HepG2 (cell line): ENCODE data around the gene DENND10. TPM values are rescaled to one million over a fixed set of nuclear protein-coding genes. Genes with fewer than 3 reads are reported as not detected.

ENCODE experiments used
- ATF6 ChIP-seq: sonication (generic); formaldehyde crosslinking; conservative IDR thresholded peaks from 2 replicates; pipeline ENCODE4 v1.4.0; 2020; ENCODE audit warnings: missing genetic modification reagents
- DR1 ChIP-seq: sonication (generic); formaldehyde crosslinking; IDR thresholded peaks from 2 replicates; pipeline ENCODE4 v1.8.0; 2021; ENCODE audit warnings: mild to moderate bottlenecking, missing genetic modification reagents, inconsistent platforms
- ELF1 ChIP-seq: sonication (generic); formaldehyde crosslinking; IDR thresholded peaks from 2 replicates; pipeline ENCODE4 v1.4.0; 2020; ENCODE audit warnings: missing genetic modification reagents
- ELF3 ChIP-seq: IDR thresholded peaks from 2 replicates; pipeline ENCODE4 v1.6.1; 2016; ENCODE audit warnings: missing genetic modification reagents, missing compliant biosample characterization
- HMG20A ChIP-seq: IDR thresholded peaks from 2 replicates; pipeline ENCODE4 v1.6.1; 2016; ENCODE audit warnings: borderline replicate concordance
- MXD3 ChIP-seq: IDR thresholded peaks from 2 replicates; pipeline ENCODE4 v1.6.1; 2016; ENCODE audit warnings: mild to moderate bottlenecking, missing biosample characterization, missing genetic modification reagents
- NONO ChIP-seq, 2 experiments: fragments of 450-650 bp in 1 of 2; sonication (generic) in 1 of 2; formaldehyde crosslinking in 1 of 2; IDR thresholded peaks in 1 of 2; conservative IDR thresholded peaks in 1 of 2; 2 replicates each; pipeline versions ENCODE4 v1.6.1 to v1.8.0; 2017 to 2022; ENCODE audit warnings: mild to moderate bottlenecking in 1 of 2, missing genetic modification reagents in 1 of 2, moderate library complexity in 1 of 2
- NR2F2 ChIP-seq: IDR thresholded peaks from 2 replicates; pipeline ENCODE4 v1.6.1; 2012; ENCODE audit warnings: low read depth, inconsistent platforms, borderline replicate concordance
- PHF5A ChIP-seq: IDR thresholded peaks from one replicate; pipeline ENCODE4 v1.6.1; 2018; ENCODE audit warnings: low read depth, missing genetic modification reagents; ENCODE audit not compliant: unreplicated experiment
- RXRA ChIP-seq: sonication (generic); formaldehyde crosslinking; IDR thresholded peaks from 2 replicates; pipeline ENCODE4 v1.5.1; 2020; ENCODE audit warnings: missing genetic modification reagents
- RXRB ChIP-seq: IDR thresholded peaks from 2 replicates; pipeline ENCODE4 v1.6.1; 2016; ENCODE audit warnings: borderline replicate concordance, missing genetic modification reagents, missing compliant biosample characterization
- SCMH1 ChIP-seq: sonication (generic); formaldehyde crosslinking; IDR thresholded peaks from 2 replicates; pipeline ENCODE4 v1.9.0; 2021; ENCODE audit warnings: missing genetic modification reagents, mild to moderate bottlenecking, borderline replicate concordance
- SOX13 ChIP-seq, 3 experiments: fragments of 450-650 bp in 1 of 3; sonication (generic) in 1 of 3; formaldehyde crosslinking in 1 of 3; IDR thresholded peaks in 2 of 3; conservative IDR thresholded peaks in 1 of 3; 2 replicates each; pipeline versions ENCODE4 v1.5.0 to v1.6.1; 2016 to 2020; ENCODE audit warnings: antibody characterized with exemption in 1 of 3, mild to moderate bottlenecking in 1 of 3, missing compliant biosample characterization in 1 of 3, missing genetic modification reagents in 1 of 3, moderate library complexity in 1 of 3
- ZBTB8A ChIP-seq: sonication (generic); formaldehyde crosslinking; IDR thresholded peaks from 2 replicates; pipeline ENCODE4 v1.4.0; 2020; ENCODE audit warnings: mild to moderate bottlenecking, low read depth, missing genetic modification reagents, borderline replicate concordance
- ZFP1 ChIP-seq: IDR thresholded peaks from 2 replicates; pipeline ENCODE4 v1.6.1; 2016
- ZNF367 ChIP-seq: sonication (generic); formaldehyde crosslinking; IDR thresholded peaks from 2 replicates; pipeline ENCODE4 v1.4.0; 2020; ENCODE audit warnings: missing genetic modification reagents, borderline replicate concordance
- ZNF382 ChIP-seq: sonication (generic); formaldehyde crosslinking; IDR thresholded peaks from 2 replicates; pipeline ENCODE4 v1.5.0; 2020; ENCODE audit warnings: missing genetic modification reagents, mild to moderate bottlenecking, borderline replicate concordance
- ZNF567 ChIP-seq: sonication (generic); formaldehyde crosslinking; IDR thresholded peaks from 2 replicates; pipeline ENCODE4 v1.8.1; 2023; ENCODE audit warnings: mild to moderate bottlenecking, missing genetic modification reagents, borderline replicate concordance
- ZNF816 ChIP-seq: sonication (generic); formaldehyde crosslinking; IDR thresholded peaks from 2 replicates; pipeline ENCODE4 v1.8.0; 2022; ENCODE audit warnings: missing genetic modification reagents, mild to moderate bottlenecking, borderline replicate concordance
- polyA plus RNA-seq, 8 experiments: library from polyadenylated mRNA; depleted of rRNA in 3 of 8; stranded (reverse) in 7 of 8; unstranded in 1 of 8; fragments of >200 nt; fragmentation: Illumina TruSeq in 4 of 8; extraction: Trizol in 4 of 8; gene quantifications; 2 replicates each; pipeline versions ENCODE4 v1.2.1 to v1.2.3, GENCODE V29; 2011 to 2016; ENCODE audit warnings: low read depth in 4 of 8, missing spikeins in 1 of 8, mixed read lengths in 1 of 8; ENCODE audit not compliant: insufficient read depth in 1 of 8
- total RNA-seq, 5 experiments: library from RNA; depleted of rRNA; stranded (reverse); fragments of >200 nt; fragmentation: Illumina TruSeq; extraction: Trizol; gene quantifications; 2 replicates each; pipeline ENCODE4 v1.2.3, GENCODE V29; 2016; ENCODE audit warnings: low read depth in 1 of 5
- TF ChIP-seq, protein P1 (sequence below): sonication (generic); formaldehyde crosslinking; IDR thresholded peaks from 2 replicates; pipeline ENCODE4 v1.9.0; 2022; ENCODE audit warnings: low read depth, missing genetic modification reagents
- TF ChIP-seq, protein P2 (sequence below): IDR thresholded peaks from 2 replicates; pipeline ENCODE4 v1.6.1; 2016; ENCODE audit warnings: missing genetic modification reagents, missing compliant biosample characterization
- TF ChIP-seq, protein P3 (sequence below): sonication (generic); formaldehyde crosslinking; IDR thresholded peaks from 2 replicates; pipeline ENCODE4 v1.4.0; 2020; ENCODE audit warnings: missing genetic modification reagents
- TF ChIP-seq, protein P4 (sequence below): IDR thresholded peaks from 2 replicates; pipeline ENCODE4 v1.6.1; 2018; ENCODE audit warnings: missing genetic modification reagents

Gene DENND10
- total and polyA plus RNA-seq, 2 of the 13 experiments (the other 11 are each of a cell fraction or from before 2014, with no cell fraction given): 43.7 to 78.8 TPM

GRCh38 chr10:119103903-119104653 is at the start of gene DENND10 (continued):
- TF ChIP-seq, protein P1, sequence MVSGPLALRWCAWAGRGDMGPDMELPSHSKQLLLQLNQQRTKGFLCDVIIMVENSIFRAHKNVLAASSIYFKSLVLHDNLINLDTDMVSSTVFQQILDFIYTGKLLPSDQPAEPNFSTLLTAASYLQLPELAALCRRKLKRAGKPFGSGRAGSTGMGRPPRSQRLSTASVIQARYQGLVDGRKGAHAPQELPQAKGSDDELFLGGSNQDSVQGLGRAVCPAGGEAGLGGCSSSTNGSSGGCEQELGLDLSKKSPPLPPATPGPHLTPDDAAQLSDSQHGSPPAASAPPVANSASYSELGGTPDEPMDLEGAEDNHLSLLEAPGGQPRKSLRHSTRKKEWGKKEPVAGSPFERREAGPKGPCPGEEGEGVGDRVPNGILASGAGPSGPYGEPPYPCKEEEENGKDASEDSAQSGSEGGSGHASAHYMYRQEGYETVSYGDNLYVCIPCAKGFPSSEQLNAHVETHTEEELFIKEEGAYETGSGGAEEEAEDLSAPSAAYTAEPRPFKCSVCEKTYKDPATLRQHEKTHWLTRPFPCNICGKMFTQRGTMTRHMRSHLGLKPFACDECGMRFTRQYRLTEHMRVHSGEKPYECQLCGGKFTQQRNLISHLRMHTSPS: no peak
- TF ChIP-seq ZNF367 (CRISPR knock-in tag) (no peak), MXD3 (CRISPR knock-in tag) (peak; percentile 59; the same call in 1 of the 2 replicates), PHF5A (CRISPR knock-in tag) (no peak), NR2F2 (no peak), ZNF382 (CRISPR knock-in tag) (no peak), ELF3 (CRISPR knock-in tag) (0 out of 2 replicates have a peak, but pooled peaks have one; percentile 11), ZNF567 (CRISPR knock-in tag) (no peak), RXRA (CRISPR knock-in tag) (no peak), HMG20A (CRISPR knock-in tag) (no peak), ZFP1 (CRISPR knock-in tag) (no peak; the same call in 1 of the 2 replicates), NONO (IDR thresholded peaks at IDR 0.05) (no peak), NONO (CRISPR knock-in tag; conservative IDR thresholded peaks at IDR 0.05) (no peak), ZBTB8A (CRISPR knock-in tag) (no peak), RXRB (0 out of 2 replicates have a peak, but pooled peaks have one; percentile 25), DR1 (CRISPR knock-in tag) (no peak), ZNF816 (CRISPR knock-in tag) (peak; percentile 48; the same call in 1 of the 2 replicates), SOX13 (IDR thresholded peaks at IDR 0.05) (no peak), SOX13 (CRISPR knock-in tag; conservative IDR thresholded peaks at IDR 0.05 in 1 of 2, IDR thresholded peaks at IDR 0.05 in 1 of 2) (0 out of 4 replicates have a peak, but pooled peaks of 1 of the 2 experiments have one; percentile 19), SCMH1 (CRISPR knock-in tag) (no peak), ATF6 (no peak), ELF1 (no peak)
- TF ChIP-seq, protein P2, sequence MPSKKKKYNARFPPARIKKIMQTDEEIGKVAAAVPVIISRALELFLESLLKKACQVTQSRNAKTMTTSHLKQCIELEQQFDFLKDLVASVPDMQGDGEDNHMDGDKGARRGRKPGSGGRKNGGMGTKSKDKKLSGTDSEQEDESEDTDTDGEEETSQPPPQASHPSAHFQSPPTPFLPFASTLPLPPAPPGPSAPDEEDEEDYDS (CRISPR knock-in tag): peak; percentile 50; the same call in 1 of the 2 replicates
- TF ChIP-seq, protein P3, sequence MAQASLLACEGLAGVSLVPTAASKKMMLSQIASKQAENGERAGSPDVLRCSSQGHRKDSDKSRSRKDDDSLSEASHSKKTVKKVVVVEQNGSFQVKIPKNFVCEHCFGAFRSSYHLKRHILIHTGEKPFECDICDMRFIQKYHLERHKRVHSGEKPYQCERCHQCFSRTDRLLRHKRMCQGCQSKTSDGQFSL: no peak
- TF ChIP-seq, protein P4, sequence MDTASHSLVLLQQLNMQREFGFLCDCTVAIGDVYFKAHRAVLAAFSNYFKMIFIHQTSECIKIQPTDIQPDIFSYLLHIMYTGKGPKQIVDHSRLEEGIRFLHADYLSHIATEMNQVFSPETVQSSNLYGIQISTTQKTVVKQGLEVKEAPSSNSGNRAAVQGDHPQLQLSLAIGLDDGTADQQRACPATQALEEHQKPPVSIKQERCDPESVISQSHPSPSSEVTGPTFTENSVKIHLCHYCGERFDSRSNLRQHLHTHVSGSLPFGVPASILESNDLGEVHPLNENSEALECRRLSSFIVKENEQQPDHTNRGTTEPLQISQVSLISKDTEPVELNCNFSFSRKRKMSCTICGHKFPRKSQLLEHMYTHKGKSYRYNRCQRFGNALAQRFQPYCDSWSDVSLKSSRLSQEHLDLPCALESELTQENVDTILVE (CRISPR knock-in tag): no peak
